ENCODE measurements around the gene SLC44A3. TPM values are rescaled to one million over a fixed set of nuclear protein-coding genes. Genes with fewer than 3 reads are reported as not detected.

The SLC44A3 gene
- total and polyA plus RNA-seq, 2 of the 8 experiments (the other 6 are each of a cell fraction or from before 2014, with no cell fraction given), result 4.2 to 5.0 TPM

- TF ChIP-seq EP300 (IDR thresholded peaks at IDR 0.05; ENCODE audit: borderline replicate concordance in 1 of 2, low read depth in 2 of 2, low read length in 2 of 2) (no peak), BACH1 (IDR thresholded peaks at IDR 0.05; ENCODE audit: low read length) (no peak), CBX5 (IDR thresholded peaks at IDR 0.05; ENCODE audit: low read depth, low read length) (no peak), MAFK (IDR thresholded peaks at IDR 0.05; ENCODE audit: low read depth, low read length) (no peak), ATF3 (IDR thresholded peaks at IDR 0.05; ENCODE audit: insufficient read depth, low read depth, low read length) (no peak)
These were observed 45.2 kb downstream of the SLC44A3 start (continued) for GRCh38 chr1:94865360-94865759.

Measured in H1 (cell line).